DOHH2 (cell line): Measurements from ENCODE around the gene HLA-DPB1.

Source experiments
- EZH2phosphoT487 ChIP-seq: fragments of 200-600 bp; sonication (generic); IDR thresholded peaks from 2 replicates; pipeline ENCODE4 v1.6.1; 2017; ENCODE audit warnings: borderline replicate concordance, mild to moderate bottlenecking, antibody characterized with exemption, low read length, moderate library complexity, mixed read lengths
- TF ChIP-seq, protein P1 (sequence below): fragments of 200-600 bp; sonication (generic); IDR thresholded peaks from one replicate; pipeline ENCODE4 v1.5.1; 2014; ENCODE audit warnings: antibody characterized with exemption, mild to moderate bottlenecking, low read depth, low read length; ENCODE audit not compliant: poor library complexity, severe bottlenecking

DNA sequence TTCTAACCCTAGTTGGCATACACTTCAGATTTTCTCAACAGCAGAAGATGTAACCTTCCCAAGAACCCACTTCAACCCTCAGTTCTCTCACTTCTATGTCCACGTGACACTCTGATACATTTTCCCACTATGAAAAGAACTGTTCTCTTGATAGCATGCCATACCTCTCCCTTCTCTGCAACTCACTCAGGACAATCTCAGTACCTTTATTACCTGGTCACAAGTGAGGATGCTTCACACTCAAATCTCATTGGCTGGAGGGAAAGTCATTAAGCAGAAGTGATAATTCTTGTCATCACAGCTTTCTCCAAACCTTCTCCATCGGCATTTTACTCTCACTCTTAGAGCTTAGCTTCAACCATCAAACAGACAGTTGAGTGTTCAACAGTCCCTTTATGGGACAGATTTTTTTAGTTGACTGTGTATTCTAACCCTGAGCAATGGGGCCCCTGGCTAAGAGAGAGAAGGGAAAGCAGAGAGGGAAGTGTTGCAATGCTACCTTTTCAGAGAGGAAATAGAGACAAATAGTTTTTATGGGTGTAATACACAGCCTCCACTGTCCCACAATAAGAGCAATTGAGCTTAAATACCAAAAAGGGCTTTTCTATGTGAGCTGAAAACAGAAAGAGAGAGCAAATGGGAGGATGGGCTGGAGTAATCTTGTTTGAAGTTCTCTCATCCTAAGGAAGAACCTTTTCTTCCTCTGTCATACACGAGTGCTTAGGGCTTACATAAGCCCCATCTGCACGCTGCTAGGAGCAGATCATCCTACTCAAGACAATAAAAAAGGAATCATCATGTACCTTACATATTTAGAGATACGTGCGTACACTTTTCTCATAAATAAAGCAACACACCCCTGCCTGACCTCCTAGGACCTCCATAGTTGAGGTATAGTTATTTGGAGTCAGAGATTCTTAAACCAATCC lies 18.3 kb upstream of the HLA-DPB1 start:
- TF ChIP-seq, protein P1, sequence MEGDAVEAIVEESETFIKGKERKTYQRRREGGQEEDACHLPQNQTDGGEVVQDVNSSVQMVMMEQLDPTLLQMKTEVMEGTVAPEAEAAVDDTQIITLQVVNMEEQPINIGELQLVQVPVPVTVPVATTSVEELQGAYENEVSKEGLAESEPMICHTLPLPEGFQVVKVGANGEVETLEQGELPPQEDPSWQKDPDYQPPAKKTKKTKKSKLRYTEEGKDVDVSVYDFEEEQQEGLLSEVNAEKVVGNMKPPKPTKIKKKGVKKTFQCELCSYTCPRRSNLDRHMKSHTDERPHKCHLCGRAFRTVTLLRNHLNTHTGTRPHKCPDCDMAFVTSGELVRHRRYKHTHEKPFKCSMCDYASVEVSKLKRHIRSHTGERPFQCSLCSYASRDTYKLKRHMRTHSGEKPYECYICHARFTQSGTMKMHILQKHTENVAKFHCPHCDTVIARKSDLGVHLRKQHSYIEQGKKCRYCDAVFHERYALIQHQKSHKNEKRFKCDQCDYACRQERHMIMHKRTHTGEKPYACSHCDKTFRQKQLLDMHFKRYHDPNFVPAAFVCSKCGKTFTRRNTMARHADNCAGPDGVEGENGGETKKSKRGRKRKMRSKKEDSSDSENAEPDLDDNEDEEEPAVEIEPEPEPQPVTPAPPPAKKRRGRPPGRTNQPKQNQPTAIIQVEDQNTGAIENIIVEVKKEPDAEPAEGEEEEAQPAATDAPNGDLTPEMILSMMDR, result no peak
- no peak for TF ChIP-seq EZH2phosphoT487
